Measurements from ENCODE around the gene KSR2.
A peak's percentile ranks its signal among the peaks of the same experiment; 100 is the strongest.
"Not testable (repeated sequence)": the region's sequence is repeated elsewhere in the genome, so short reads cannot be mapped to it uniquely, and the experiment has no call there.

Gene KSR2

GRCh38 chr12:117889098-117889497, 79.7 kb downstream of the KSR2 start:
- DNase-seq, result no peak

GRCh38 chr12:117885211-117885610, 83.6 kb downstream of the KSR2 start:
- no peak for DNase-seq

GRCh38 chr12:117884161-117884560, 84.6 kb downstream of the KSR2 start:
- DNase-seq, result no peak

- DNase-seq, result no peak
Observed at GRCh38 chr12:117882603-117883184, 86.1 kb downstream of the KSR2 start.

- DNase-seq, result no peak
Observed at GRCh38 chr12:117882181-117882580, 86.6 kb downstream of the KSR2 start.

GRCh38 chr12:117881517-117881916, 87.3 kb downstream of the KSR2 start:
- no peak for DNase-seq

- no peak for DNase-seq
Observed at GRCh38 chr12:117878605-117879004, 90.2 kb downstream of the KSR2 start.

- DNase-seq, result no peak
Observed at GRCh38 chr12:117876436-117876816, 92.4 kb downstream of the KSR2 start.

GRCh38 chr12:117875744-117876435, 92.9 kb downstream of the KSR2 start:
- DNase-seq, result peak; percentile 50

GRCh38 chr12:117874842-117875434, 93.9 kb downstream of the KSR2 start:
- peak; percentile 30 for DNase-seq

GRCh38 chr12:117874198-117874597, 94.6 kb downstream of the KSR2 start:
- not testable (repeated sequence) for DNase-seq

- no peak for DNase-seq
Observed at GRCh38 chr12:117872546-117873169, 96.1 kb downstream of the KSR2 start.

- no peak for DNase-seq
Observed at GRCh38 chr12:117869551-117869950, 99.2 kb downstream of the KSR2 start.

GRCh38 chr12:117867348-117867747, 101.4 kb downstream of the KSR2 start:
- no peak for DNase-seq

- no peak for DNase-seq
Observed at GRCh38 chr12:117865505-117865904, 103.3 kb downstream of the KSR2 start.

GRCh38 chr12:117863002-117863709, 105.6 kb downstream of the KSR2 start:
- DNase-seq, result no peak

GRCh38 chr12:117861691-117862090, 107.1 kb downstream of the KSR2 start:
- no peak for DNase-seq

GRCh38 chr12:117860787-117861290, 108.0 kb downstream of the KSR2 start:
- not testable (repeated sequence) for DNase-seq

- no peak for DNase-seq
Observed at GRCh38 chr12:117860111-117860510, 108.7 kb downstream of the KSR2 start.

GRCh38 chr12:117857632-117858612, 110.9 kb downstream of the KSR2 start:
- peak; percentile 26 for DNase-seq

- DNase-seq, result not testable (repeated sequence)
Observed at GRCh38 chr12:117857139-117857538, 111.7 kb downstream of the KSR2 start.

GRCh38 chr12:117855165-117855564, 113.6 kb downstream of the KSR2 start:
- no peak for DNase-seq

Data from CD4-positive, alpha-beta T cell treated with Interleukin-15 for 1 hour (primary cell).